T-helper 1 cell treated with Interleukin-12 subunit alpha and Interleukin-12 subunit beta and Interleukin-4 antibody, amounts not matched to agents 30 μg/mL and 1 μg/mL, for 36 hours (primary cell): ENCODE data around the gene F2RL1.
"Not testable (repeated sequence)": the region's sequence is repeated elsewhere in the genome, so short reads cannot be mapped to it uniquely, and the experiment has no call there.

ENCODE experiments used
- H3K27ac Mint-ChIP-seq: one replicate; pipeline ENCODE4 v1.8.0; 2021; ENCODE audit warnings: mild to moderate bottlenecking, mixed read lengths
- H3K27me3 Mint-ChIP-seq: one replicate; pipeline ENCODE4 v1.8.0; 2021; ENCODE audit warnings: low read depth, mixed read lengths
- H3K36me3 Mint-ChIP-seq: one replicate; pipeline ENCODE4 v1.8.0; 2021; ENCODE audit warnings: low read depth, mixed read lengths
- H3K4me1 Mint-ChIP-seq: one replicate; pipeline ENCODE4 v1.8.0; 2021; ENCODE audit warnings: low read depth, mixed read lengths
- H3K4me3 Mint-ChIP-seq: one replicate; pipeline ENCODE4 v1.8.0; 2021; ENCODE audit warnings: mild to moderate bottlenecking, moderate library complexity, mixed read lengths
- H3K9me3 Mint-ChIP-seq: one replicate; pipeline ENCODE4 v1.8.0; 2021; ENCODE audit warnings: mixed read lengths

Gene F2RL1

GRCh38 chr5:76794871-76795270 is 24.0 kb upstream of the F2RL1 start:
- Mint-ChIP-seq H3K36me3 (no peaks in the 10 kb centered on the region), H3K27me3 (no peaks in the 10 kb centered on the region), H3K9me3 (no peaks in the 10 kb centered on the region), H3K27ac (no peak overlapping the region), H3K4me3 (no peak overlapping the region), H3K4me1 (peaks cover 17% of the 10 kb centered on the region)

DNA sequence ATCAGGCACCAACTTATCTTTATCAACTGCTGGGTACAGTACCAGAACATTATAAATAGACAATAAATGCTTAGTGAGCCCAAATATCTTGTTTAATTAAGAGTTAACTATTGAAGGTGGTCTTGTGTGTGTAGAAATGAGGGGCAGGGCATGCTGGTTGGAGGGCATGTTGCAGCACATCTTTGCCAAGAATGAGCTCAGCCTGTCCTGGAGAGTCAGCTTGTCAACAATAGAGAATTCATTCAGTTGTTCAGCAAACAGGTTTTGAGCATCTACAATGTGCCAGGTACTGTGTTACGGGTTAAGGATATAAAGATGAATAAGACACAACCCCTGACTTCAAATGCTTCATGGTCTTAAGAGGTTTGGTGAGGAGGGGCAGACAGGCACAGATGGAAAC is 19.2 kb upstream of the F2RL1 start:
- Mint-ChIP-seq H3K36me3 (no peaks in the 10 kb centered on the region), H3K27ac (no peak overlapping the region), H3K4me1 (no peaks in the 10 kb centered on the region), H3K9me3 (no peaks in the 10 kb centered on the region), H3K4me3 (no peak overlapping the region), H3K27me3 (peaks cover 9% of the 10 kb centered on the region)

DNA sequence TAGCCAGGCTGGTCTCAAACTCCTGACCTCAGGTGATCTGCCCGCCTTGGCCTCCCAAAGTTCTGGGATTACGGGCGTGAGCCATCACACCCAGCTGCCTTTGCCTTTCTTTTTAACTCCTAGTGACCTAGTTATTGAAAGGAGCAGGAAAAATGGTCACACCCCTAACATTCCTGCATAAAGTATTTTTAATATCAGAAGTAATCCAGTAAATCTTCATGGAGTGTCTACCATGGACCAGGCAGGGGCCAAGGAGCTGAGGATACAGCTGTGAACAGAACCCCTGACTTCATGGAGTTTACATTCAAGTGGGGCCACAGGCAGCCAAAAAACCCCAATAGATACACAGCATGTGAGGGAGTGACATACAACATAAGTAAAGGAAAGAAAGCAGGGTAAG is 18.3 kb upstream of the F2RL1 start:
- no peaks in the 10 kb centered on the region for H3K36me3 Mint-ChIP-seq
- H3K4me1 Mint-ChIP-seq = no peaks in the 10 kb centered on the region
- no peak overlapping the region for H3K4me3 Mint-ChIP-seq
- no peak overlapping the region for H3K27ac Mint-ChIP-seq
- H3K9me3 Mint-ChIP-seq = no peaks in the 10 kb centered on the region
- peaks cover 9% of the 10 kb centered on the region for H3K27me3 Mint-ChIP-seq

DNA sequence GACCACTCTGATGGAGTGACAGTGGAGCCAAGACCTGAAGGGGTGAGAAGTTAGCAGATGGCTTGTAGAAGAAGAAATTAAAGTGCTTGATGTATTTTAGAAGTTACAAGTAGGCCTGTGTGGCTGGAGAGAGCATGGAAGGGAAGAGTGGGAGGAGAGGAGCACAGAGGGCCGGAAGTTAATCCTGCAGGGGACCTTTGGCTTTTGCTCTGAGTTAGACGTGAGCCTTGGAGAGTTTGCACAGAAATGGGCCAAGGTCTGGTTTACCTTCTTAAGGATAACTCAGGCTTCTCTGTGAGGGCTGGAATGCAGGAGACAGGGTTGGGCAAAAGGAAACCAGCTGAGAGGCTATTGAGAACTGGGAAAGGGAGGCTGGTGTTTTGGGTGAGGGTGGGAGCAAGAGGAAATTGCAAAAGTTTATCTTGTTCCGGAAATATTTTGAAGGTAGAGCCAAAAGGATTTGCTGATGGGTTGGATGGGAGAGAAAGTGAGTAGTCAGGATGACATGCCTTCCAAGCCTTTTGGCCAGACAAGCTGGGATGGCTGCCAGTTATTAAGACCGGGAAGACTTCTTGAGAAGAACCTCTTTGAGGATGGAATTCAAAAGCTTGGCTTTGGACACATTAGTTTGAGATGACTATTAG is 17.5 kb upstream of the F2RL1 start:
- Mint-ChIP-seq H3K4me1 (no peaks in the 10 kb centered on the region), H3K9me3 (no peaks in the 10 kb centered on the region), H3K36me3 (no peaks in the 10 kb centered on the region), H3K4me3 (no peak overlapping the region), H3K27me3 (peaks cover 9% of the 10 kb centered on the region), H3K27ac (no peak overlapping the region)

DNA sequence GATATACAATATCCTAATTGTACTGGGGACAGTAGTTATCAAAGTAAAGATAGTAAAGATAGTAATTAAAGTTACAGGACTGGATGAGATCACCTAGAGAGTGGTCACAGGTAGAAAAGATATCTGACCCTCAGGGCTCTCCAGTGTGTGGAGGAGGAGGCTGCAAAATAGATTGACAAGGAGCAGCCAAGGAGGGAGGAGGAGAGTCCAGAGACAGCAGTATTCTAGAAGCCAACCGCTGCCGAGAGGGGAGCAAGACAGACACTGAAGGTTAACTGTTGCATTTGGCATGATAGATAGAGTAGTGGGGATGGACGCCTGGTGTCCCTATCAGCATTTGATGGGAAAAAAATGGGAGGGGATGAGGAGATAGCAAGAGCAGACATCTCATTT is 17.0 kb upstream of the F2RL1 start:
- Mint-ChIP-seq H3K4me1 (no peaks in the 10 kb centered on the region), H3K27ac (no peak overlapping the region), H3K4me3 (no peak overlapping the region), H3K27me3 (peaks cover 9% of the 10 kb centered on the region), H3K9me3 (no peaks in the 10 kb centered on the region), H3K36me3 (no peaks in the 10 kb centered on the region)

DNA sequence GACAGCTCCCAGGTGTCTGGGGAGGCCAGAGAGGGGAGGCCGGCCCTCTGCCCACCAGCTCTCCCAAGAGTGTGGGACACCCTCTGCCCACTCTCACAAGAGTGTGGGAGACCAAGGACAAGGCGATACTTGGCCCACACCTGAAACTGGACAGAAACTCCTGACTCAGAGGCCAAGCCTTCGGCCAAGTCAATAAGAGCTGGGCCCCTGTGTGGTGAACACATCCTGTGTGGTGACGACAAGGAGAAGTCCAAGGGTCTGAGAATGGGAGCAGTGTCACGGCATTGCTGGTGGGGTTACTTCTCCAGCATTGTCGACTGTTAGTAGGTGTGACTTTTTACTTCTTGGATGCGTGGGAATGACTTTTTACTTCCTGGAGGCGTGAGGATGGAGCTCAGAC is 14.6 kb upstream of the F2RL1 start:
- no peaks in the 10 kb centered on the region for H3K9me3 Mint-ChIP-seq
- peaks cover 9% of the 10 kb centered on the region for H3K27me3 Mint-ChIP-seq
- no peaks in the 10 kb centered on the region for H3K36me3 Mint-ChIP-seq
- no peak overlapping the region for H3K4me3 Mint-ChIP-seq
- no peak overlapping the region for H3K27ac Mint-ChIP-seq
- H3K4me1 Mint-ChIP-seq = no peaks in the 10 kb centered on the region

DNA sequence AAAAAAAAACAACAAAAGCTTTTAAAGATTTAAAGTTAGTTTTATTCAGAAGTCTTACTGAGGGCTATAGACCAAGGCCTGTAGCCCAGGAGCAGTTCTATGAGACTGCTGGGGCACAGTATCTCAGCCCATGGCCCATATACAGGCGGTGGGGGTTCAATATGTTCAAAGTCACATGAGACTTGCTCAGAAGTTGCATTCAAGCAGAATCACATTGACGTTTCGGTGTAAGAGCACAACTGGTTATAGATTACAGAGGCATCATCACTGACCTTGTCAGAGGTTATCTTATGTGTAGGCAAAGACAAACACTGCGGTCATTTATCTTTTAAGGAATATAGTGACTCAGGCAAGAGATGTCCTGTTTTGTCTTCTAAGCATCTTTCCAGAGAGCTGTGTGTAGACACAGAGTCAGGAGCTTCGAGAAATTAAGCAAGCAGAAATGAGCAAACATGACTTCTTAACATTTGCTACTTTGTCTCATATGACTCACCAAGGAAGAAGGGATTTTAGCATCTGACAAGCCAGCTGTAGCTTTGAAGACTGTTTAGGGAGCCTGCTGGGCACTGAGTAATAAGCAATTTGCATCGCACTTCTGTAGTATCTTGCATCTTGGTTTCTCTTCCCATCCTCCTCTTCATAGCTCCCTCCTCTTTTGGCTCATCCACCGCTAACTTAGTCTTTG is 12.9 kb upstream of the F2RL1 start:
- peaks cover 9% of the 10 kb centered on the region for H3K27me3 Mint-ChIP-seq
- H3K9me3 Mint-ChIP-seq = no peaks in the 10 kb centered on the region
- H3K4me3 Mint-ChIP-seq = no peak overlapping the region
- no peak overlapping the region for H3K27ac Mint-ChIP-seq
- H3K36me3 Mint-ChIP-seq = no peaks in the 10 kb centered on the region
- no peaks in the 10 kb centered on the region for H3K4me1 Mint-ChIP-seq

DNA sequence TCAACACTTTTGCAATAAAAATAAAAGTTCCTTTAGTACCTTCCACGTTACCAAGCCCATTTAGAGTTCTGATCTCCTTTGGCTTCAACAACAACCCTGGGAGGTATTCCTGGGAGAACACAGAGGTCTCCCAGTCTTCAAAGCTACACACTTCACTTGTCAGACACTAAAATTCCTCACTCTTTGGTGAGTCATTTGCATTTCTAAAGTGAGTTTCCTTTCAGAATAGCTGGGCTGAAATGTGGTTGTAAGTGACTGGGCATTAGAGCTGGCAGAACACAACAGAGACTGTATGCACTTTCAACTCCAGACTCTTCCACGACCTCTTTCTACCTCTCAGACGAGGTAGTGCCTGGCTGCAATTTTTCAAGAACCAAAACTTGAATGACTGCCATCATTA is 11.5 kb upstream of the F2RL1 start:
- Mint-ChIP-seq H3K27me3 (peaks cover 4% of the 10 kb centered on the region), H3K4me1 (no peaks in the 10 kb centered on the region), H3K4me3 (no peak overlapping the region), H3K9me3 (peaks cover 4% of the 10 kb centered on the region), H3K27ac (no peak overlapping the region), H3K36me3 (no peaks in the 10 kb centered on the region)

DNA sequence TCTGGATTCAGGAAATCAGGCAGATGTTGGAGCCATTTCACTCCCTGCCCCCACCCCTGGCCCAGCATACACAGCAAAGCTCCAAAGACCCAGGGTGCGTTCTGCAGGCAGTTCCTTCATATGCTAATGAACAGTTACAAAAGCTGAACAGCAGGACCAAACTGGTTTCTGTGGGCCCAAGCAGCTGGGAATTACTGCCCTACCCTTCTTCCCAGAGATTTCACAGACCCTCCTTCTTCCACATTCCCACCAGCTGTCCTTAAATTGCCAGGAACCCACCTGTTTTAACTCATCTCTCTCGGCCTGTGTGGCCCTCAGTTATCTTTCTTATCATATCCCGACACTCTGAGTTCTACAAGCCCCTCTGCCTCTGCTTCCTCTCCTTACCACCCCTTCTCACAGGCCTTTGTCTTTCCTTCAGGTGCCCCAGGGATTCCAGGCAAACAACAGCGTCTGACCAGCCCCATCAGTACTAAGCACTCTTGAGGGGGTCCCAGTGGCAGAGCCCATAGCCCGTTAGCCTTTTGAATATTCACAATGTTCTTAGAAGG is 10.6 kb upstream of the F2RL1 start:
- Mint-ChIP-seq H3K9me3 (peaks cover 4% of the 10 kb centered on the region), H3K4me3 (no peak overlapping the region), H3K27me3 (peaks cover 2% of the 10 kb centered on the region), H3K36me3 (no peaks in the 10 kb centered on the region), H3K4me1 (no peaks in the 10 kb centered on the region), H3K27ac (no peak overlapping the region)

GRCh38 chr5:76809141-76809540 is 9.7 kb upstream of the F2RL1 start:
- Mint-ChIP-seq H3K36me3 (no peaks in the 10 kb centered on the region), H3K4me3 (no peak overlapping the region), H3K27me3 (peaks cover 1% of the 10 kb centered on the region), H3K9me3 (peaks cover 4% of the 10 kb centered on the region), H3K4me1 (no peaks in the 10 kb centered on the region), H3K27ac (no peak overlapping the region)

GRCh38 chr5:76810236-76810635 is 8.6 kb upstream of the F2RL1 start:
- Mint-ChIP-seq H3K4me1 (no peaks in the 10 kb centered on the region), H3K27ac (no peak overlapping the region), H3K27me3 (peaks cover 5% of the 10 kb centered on the region), H3K9me3 (peaks cover 4% of the 10 kb centered on the region), H3K36me3 (no peaks in the 10 kb centered on the region), H3K4me3 (no peak overlapping the region)

DNA sequence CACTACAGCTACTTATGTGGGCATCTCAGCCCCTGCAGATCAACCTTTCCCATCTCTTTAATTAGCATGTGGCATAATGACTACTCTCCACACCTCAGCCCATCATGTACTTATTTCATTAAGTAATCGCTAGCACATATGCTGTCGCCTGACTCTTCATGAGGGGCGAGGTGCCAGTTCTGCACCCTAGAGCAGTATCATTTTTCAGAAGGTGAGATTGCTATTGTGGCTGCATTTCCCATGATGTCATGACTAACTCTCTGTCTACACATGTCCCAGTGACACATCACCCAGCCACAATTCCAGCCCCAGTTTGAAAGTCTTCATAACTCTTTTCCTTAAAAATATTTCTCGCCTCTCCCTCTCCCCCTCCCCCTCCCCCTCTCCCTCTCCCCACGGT is 7.6 kb upstream of the F2RL1 start:
- H3K27me3 Mint-ChIP-seq = peaks cover 15% of the 10 kb centered on the region
- H3K4me3 Mint-ChIP-seq = no peak overlapping the region
- H3K36me3 Mint-ChIP-seq = no peaks in the 10 kb centered on the region
- H3K4me1 Mint-ChIP-seq = no peaks in the 10 kb centered on the region
- peaks cover 4% of the 10 kb centered on the region for H3K9me3 Mint-ChIP-seq
- H3K27ac Mint-ChIP-seq = no peak overlapping the region

- H3K36me3 Mint-ChIP-seq, H3K27ac Mint-ChIP-seq, H3K4me3 Mint-ChIP-seq, H3K9me3 Mint-ChIP-seq, H3K4me1 Mint-ChIP-seq: not testable (repeated sequence)
- H3K27me3 Mint-ChIP-seq = peaks cover 25% of the 10 kb centered on the region
Observed at GRCh38 chr5:76812209-76812608, 6.6 kb upstream of the F2RL1 start.

- Mint-ChIP-seq H3K4me1 (peaks cover 6% of the 10 kb centered on the region), H3K27me3 (peaks cover 40% of the 10 kb centered on the region), H3K4me3 (no peak overlapping the region), H3K27ac (no peak overlapping the region), H3K36me3 (no peaks in the 10 kb centered on the region), H3K9me3 (peaks cover 4% of the 10 kb centered on the region)
Observed at GRCh38 chr5:76813982-76814562, 4.8 kb upstream of the F2RL1 start.
